Tibial nerve (tissue), 4 donors: ENCODE measurements around the gene HJV.
A peak's percentile ranks its signal among the peaks of the same experiment; 100 is the strongest.

ENCODE experiments used
- CTCF ChIP-seq, 5 experiments: fragments of 200-600 bp in 3 of 5; fragments of 450-650 bp in 2 of 5; sonication (generic) in 3 of 5; IDR thresholded peaks; one replicate each; pipeline ENCODE4 v1.5.1; 2016 to 2019; ENCODE audit warnings: antibody characterized with exemption in 5 of 5, mild to moderate bottlenecking in 3 of 5, moderate library complexity in 2 of 5
- EP300 ChIP-seq, 2 donors: sonication (generic); formaldehyde crosslinking; IDR thresholded peaks; one replicate each; pipeline ENCODE4 v1.6.1; 2017; ENCODE audit warnings: antibody characterized with exemption in 2 of 2, mild to moderate bottlenecking in 1 of 2
- POLR2A ChIP-seq, 2 donors: fragments of 450-650 bp; IDR thresholded peaks; one replicate each; pipeline ENCODE4 v1.6.1; 2017; ENCODE audit warnings: antibody characterized with exemption in 2 of 2, mild to moderate bottlenecking in 2 of 2, moderate library complexity in 2 of 2

GRCh38 chr1:145995148-145995881 lies 26.2 kb downstream of the HJV start:
- TF ChIP-seq CTCF (IDR thresholded peaks at IDR 0.05) (no peak), EP300 (IDR thresholded peaks at IDR 0.05) (peak in 1 of 2 donors; percentile 1), POLR2A (IDR thresholded peaks at IDR 0.05) (no peak)
